ENCODE data around the gene DMGDH.
"Not testable (repeated sequence)": the region's sequence is repeated elsewhere in the genome, so short reads cannot be mapped to it uniquely, and the experiment has no call there.

Gene DMGDH

DNA sequence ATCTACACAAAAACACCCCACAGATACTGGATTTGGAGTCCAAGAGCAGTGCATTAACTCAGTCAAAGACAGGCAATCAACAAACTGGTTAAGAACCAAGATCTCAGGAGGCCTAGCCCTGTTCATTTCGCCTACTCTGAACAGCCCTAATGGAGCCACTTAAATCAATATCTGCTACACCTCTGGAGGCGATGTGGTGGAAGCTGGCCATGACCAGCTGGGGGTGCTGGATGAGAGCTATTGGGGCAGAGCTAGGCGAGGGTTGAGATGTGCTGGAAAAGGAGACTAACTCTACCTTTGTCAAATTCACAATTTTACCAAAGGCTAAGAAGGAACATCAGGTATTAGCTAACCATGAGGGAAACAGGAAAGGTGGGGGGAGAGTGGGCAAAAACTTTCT lies 61.1 kb downstream of the DMGDH start:
- DNase-seq, result no peak

DNA sequence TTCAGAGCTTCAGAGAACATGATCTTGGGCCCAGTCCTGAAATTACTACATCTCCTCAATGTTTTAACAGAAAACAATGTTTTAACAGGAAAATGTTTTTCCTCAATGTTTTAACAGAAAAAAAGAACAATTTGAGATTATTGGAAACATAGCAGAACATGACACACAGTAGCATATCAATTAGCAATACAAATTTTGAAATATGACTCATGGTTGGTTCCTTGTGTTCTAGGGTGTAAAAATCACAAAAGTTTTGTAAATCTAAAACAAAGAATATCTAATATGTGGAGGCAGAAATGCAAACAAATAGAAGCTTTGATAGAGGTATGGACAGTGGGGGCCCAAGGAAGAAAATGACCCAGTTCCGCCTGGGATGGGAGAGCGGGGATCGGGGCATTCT lies 61.6 kb downstream of the DMGDH start:
- DNase-seq, result no peak

DNA sequence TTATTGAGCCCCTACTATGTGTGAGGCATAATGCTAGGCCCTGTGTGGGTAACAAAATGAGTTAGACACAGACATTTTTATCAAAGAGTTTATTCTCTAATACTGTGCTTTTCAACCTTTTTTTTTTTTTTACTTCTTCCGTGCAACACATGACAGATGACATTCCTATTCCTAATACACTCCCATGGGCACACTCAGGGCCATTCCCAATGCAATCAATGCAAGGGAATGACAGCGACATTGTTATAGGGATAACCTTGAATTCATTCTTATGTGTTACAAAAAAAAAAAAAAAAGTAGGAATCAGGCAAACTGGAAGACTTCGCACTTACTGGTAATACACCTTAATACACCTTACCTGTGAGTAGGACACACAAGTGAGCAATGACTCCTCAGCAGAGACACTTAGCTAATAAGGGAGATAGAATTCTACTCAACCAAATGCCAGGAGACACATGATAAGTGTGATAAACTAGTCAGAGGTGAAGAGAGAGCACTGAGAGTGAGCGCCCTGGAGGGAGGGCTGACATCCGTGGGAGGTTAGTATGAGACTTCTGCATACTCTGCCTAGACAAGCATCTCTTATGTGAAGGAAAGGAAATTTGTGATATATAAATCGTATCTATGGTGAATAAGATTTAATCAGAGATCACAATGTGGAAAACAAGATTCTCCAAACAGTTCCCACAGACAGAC lies 63.4 kb downstream of the DMGDH start:
- no peak for DNase-seq

DNA sequence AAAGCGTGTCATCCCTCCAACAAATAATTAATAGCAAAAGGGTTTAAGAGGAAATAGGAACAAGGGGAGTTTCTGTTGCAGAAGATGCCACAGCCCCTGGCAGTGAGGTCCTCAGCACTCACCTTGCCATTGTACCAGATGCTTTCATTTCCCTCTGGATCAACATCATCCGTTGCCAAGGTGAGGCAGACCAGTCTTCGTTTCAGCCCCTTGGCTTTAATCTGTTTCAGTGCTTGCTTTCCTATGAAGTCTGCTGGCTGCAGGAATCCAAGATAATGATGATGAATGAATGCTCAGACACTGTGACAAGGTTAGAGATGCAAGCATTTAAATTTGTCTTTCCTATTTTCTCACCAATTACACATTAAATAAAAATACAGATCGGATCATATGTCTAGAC lies 64.3 kb downstream of the DMGDH start:
- DNase-seq, result no peak

DNA sequence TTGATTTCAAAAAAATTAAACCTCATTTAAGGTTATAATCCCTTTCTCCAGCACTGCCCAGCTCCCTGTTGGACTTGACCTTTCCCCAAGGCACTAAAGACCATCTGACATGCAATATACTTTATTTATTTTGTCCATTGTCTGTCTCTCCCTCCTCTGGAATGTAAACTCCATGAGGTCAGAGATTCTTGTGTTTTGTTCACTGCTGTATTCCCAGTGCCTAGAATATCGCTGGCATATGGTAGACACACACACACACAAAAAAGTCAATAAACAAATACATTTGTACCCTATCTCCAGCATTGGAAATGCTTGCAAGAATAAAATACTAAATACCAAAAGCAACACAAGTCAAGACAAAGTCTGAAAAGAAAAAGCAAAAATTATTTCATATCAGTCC lies 67.1 kb downstream of the DMGDH start:
- no peak for DNase-seq

DNA sequence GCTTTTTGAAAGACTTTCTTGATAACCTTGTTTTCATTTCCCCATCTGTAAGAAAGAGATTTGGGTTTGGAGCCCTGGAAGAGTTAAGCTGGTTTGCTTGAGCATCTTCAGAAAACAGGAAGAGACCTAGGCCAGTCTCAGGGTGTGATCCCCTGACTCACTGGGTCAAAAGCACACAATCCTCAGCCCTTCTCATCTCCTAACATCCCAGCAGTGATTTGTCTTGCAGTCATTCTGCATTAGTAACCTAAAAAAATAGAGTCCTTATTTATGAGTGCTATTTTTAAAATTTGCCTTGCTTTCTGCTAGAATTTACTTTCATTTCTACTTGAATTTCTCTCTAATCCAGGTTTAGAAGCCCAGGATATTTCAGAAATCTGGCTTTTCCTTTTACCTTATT lies 68.0 kb downstream of the DMGDH start:
- no peak for DNase-seq

DNA sequence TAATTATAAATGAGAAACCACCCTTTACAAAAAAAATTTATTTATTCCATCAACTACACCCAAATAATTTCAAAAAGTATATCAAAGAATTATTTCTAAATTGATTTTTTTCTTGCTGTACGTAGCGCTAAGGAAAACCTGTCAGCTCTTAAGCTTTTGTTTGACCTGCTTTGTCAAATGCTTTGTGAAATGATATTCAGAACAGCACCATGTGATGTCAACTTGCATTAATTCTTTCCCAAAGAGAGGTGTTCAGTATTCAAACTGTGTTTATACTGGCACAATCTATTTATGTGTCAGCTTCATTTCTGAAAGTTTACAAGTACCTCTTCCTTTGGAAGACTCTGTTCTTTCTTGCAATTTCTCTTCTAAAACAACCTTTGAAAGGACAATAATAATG lies 72.4 kb downstream of the DMGDH start:
- no peak for DNase-seq

DNA sequence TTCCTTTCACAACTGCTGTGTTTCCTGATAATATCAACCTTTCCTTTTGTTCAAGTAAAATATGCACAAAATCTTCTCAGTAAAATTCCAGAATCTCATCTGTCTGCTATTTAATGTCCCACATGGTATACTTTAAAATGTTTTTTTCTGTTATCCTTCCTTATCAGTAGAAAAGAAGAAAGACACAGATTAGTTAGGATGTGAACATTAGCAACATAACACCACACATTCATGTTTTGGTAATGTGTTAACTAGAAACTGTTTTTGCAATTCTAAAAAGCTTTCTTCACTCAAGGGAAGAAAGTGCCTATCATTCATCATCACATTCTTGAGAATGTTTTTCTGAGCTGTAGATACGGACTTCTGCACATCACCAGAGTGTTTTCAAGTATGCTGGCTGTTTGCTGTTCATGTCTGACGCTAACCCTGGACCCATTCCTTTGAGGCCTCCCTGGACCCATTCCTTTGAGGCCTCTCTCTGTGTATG lies 73.9 kb downstream of the DMGDH start:
- DNase-seq, result no peak

DNA sequence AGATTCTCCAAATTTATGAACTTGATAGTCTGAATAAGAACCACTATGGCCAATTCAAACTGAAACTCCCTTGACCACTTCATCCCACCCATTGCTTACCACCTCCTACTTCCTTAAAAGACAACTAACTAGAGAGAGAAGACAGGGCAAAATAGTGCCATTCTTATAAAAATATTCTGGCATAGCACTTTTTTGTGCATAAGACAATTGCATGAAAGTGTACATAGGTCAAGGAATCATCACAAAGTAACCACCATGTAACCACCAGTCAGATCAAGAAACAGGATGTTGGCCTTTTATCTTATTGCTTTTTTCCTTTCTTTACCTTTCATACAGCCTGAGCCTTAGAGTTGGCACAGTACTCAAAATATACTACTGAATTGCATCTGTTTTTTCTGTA lies 76.3 kb downstream of the DMGDH start:
- no peak for DNase-seq

DNA sequence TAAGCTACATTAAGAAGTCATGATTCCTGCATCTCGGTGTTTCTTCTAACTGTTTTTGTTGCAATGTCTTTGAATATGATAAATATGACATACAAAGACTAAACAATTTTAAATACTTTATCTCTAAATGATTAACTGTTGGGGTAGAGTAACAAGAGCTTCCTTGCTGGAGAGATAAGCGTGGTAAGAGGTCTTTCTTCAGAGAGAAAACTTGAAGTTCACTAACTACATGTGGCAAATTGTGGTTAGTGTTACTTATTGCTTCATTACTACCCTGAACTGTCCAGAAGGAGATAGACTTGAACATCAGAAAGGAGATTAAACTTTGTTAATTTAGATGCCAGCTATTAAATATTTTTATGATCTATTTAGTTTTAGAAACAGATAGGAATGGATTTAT lies 77.3 kb downstream of the DMGDH start:
- DNase-seq, result no peak

DNA sequence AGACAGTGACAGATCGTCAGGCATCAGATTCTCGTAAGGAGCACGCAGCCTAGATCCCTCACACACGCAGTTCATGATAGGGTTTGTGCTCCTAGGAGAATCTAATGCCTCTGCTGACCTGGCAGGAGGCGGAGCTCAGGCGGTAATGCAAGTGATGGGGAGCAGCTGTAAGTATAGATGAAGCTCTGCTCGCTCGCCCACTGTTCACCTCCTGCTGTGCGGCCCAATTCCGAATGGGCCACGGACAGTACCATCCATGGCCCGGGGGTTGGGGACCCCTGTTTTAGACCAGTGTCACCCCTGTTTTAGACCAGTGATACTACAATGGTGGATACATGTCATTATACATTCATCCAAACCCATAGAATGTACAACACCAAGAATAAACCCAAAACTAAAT lies 80.4 kb downstream of the DMGDH start:
- DNase-seq, result no peak

DNA sequence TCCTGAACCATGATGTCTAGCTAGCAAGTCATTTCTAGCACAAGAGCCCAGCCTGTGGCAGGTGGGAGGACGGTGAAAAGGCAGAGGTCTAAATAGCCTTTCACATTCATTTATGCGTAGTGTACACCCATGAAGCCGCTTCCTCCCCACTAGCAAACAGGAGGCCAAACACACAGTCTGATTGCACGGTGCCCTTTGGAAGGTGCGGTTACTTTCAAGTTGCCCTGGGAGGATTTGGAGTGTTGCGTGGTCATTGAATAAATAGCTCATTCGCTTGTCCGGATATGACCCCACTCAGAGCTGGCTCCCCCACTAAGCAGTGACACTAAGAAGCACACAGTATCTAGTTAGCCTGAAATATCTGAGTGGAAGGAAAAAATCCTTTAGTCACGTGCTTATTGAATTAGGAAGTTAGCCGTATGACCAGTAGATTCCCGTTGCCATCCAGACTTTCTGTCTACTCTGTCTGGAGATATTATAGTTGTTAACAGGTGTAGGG lies 83.7 kb downstream of the DMGDH start:
- DNase-seq, result peak in 1 of 2 experiments; percentile 40

DNA sequence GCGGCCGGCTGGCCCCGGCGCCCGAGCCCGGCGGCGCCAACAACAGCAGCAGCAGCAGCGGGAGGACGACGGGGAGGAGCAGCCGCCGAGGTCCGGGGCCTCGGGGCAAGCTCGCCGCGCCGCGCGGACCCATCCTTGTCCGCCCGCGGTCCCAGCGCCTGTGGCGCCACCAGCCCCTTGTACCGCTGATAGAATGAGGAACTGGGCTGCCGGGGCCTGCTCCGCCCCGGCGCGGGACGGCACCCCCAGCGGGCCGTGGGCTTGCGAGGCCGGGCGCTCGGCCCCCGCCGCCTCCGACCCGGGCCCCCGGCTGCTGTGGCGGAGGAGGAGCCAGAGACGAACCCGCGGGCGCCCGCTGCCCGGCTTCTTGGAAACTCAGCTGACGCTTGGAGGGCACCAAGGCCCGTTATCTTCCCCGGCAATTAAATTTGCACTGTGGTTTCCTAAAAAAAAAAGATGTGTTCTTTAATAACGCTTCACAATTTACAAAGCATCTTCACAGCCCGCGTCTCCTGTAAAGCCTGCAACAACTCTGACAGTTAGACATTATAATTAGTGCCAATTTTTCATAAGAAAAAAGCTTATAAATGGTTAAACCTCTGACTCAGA lies 84.3 kb downstream of the DMGDH start, which contains the start of gene ARSB:
TSS of gene ARSB (minus strand) at position 195 of the 609 bp plus-strand sequence. CDS start at position 133, 62 bp downstream.
- DNase-seq, result peak in 1 of 2 experiments; percentile 48

DNA sequence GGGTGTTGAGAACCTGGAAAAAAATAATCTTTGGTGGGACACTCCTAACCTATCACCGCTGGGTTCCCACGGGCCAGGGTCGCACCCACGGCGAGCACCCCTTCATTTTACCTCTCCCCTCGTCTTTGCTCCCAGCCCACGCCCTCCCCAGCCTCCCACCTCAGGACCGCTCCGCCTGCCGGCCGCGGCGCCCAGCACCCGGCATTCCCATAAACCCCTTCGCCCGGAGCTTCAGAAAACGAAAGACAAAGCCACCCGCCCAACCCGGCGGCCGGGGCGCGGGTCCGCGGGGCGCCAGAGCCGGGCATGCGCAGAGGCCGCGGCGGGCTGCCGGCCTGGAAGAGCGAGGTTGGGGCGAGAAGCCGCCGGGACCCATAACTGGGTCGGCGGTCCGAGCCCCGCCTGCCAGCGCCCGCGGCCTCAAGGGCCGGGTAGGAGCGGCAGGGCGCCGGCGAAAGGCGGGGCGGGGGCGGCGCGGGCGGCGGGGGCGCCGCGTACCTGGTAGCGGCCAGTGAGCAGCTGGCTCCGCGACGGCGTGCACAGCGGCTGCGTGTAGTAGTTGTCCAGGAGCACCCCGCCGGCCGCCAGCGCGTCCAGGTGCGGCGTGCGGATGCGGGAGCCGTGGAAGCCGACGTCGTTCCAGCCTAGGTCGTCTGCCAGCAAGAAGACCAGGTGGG lies 84.9 kb downstream of the DMGDH start:
- peak; percentile 88 for DNase-seq

DNA sequence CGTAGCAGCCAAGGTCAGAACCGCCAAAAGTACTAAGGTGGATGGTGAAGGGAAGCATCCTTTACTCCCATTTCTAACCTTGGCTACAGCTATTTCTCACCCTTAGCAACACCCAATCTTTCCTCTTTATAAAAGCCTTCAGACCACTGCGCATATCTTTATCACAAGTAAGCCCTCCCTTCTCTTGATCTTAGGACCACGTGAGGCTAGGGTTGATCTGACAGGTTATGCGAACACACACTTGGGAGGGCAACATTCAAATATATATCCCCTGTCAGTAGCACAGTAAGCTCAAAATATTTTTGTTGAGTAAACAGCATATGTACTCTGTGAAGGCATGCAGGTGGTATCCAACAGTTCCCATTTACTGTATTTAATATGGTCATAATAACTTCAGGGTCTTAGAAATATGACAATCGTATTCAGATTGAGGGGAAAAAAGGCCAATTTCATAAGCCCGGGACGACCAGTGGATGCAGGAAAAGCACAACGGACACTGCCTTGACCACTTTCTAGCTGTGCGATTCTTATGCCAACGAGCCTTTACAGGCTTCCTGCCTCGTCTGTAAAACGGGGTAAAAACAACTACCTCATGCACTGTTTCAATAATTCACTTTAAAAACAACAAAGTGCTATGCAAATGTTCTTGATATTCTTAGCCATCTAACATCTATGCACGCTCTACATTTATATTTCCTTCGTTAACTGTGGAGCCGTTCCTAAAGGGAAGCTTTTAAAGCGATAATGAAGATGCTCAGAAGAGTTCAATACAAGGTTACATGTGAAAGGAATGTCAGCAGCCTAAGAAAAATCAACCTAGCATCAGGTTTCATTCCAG lies 85.7 kb downstream of the DMGDH start:
- DNase-seq, result no peak

DNA sequence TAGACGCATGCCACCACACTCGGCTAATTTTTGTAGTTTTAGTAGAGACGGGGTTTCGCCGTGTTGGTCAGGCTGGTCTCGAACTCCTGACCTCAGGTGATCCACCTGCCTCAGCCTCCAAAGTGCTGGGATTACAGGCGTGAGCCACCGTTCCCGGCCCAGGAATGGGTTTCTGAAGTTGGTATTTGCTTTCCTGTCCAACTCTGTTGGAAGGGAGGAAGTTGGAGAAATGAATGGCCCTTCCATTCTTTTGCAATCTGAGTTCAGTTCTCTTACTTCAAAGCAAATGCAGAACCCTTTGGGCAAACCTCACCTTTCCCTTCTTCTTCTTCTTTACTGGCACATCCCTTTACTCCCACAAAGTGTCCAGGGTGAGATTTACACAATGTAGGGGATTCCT lies 86.3 kb downstream of the DMGDH start:
- not testable (repeated sequence) for DNase-seq

DNA sequence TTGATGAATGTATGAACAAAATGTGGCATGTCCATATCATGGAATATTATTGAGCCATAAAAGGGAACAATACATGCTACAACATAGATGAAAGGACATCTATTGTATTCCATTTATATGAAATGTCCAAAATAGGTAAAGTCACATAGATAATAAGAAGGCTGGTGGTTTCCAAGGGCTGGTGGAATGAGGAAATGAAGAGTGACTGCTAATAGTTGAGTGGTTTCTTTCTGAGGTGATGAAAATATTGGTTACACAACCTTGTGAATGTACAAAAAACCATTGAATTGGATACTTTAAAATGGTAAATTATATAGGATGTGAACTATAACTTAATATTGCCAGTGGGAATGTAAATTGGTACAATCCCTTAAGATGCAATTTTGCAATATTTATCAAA lies 89.6 kb downstream of the DMGDH start:
- DNase-seq, result no peak

DNA sequence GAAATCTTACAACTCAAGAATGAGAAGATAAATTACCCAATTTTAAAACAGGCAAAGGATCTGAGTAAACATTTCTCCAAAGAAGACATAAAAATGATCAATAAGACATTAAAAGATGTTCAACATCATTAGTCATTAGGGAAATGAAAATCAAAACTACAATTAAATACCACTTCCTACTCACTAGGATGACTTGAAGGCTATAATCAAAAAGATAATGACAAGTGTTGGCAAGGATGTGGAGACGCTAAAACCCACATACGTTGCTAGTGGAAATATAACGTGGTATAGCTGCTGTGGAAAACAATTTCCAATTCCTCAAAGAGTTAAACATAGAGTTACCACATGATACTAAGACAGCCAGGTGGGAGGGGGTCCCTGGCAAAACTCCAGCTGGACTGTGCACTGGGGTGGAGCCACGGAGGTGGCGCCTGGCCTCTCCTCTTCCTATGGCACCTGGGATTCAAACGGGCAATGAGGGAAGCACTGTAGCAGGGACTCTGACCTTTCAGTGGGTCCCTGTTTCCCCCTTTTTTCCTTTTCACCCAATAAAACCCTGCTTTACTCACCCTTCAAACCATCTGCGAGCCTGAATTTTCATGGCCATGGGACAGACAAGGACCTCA lies 90.2 kb downstream of the DMGDH start:
- DNase-seq, result no peak

DNA sequence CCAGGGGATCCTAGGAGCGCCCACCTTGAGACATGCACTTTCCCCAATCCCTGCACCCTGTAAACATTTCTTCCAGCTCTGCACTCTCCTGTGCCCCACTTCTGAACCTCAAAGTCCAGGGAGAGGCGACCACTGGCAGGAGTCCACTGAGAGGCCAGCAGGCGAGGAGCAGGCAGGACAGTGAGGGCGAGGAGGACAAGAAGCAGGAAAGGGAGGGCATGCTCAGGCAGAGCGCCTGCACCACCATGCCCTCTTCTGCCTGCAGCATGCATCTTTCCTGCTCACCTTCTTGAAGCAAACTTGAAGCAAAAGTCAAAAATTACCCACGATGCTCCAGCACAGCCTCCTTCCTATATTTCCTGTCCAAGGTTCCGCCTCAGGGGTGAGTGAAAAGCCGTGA lies 94.4 kb downstream of the DMGDH start:
- no peak for DNase-seq

DNA sequence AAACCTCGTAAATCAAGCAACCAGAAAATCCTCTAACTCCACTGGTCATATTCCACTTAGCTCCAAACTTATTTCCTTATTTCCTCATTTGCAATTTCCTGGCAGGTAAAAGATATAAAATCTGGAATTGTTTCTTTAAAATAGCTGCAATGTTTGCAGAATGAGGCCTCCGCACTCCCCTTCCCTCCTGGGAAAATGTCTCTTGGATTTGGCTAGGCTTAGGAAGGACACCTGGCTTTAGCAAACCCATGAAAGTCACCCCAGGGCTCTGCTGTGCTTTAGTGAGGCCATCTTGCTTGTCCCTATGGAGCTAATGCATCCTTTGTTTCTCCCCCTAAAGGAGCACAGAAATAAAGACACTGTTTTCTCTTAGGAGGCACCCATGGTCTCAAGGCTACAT lies 94.9 kb downstream of the DMGDH start:
- DNase-seq, result peak in 1 of 2 experiments; percentile 42

DNA sequence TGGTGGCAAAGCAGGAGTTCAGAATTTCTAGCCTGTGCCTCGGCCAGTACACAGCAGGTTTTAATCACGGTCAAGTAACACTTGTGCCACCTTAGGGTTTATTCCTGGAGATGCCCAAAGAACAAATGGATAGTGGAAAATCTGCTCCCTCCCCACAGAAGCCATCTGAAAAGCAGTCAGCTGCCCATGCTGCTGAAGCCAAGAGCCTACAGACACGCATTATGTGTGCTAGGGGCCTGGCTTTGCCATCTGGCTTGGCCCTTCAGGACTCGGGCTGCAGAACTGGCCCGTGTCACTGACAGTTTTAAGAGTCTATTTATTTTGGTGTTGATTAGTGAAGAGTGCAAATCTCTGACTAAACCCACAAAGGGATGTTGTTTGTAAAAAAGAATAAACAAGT lies 95.5 kb downstream of the DMGDH start:
- DNase-seq, result peak; percentile 86 to 90

DNA sequence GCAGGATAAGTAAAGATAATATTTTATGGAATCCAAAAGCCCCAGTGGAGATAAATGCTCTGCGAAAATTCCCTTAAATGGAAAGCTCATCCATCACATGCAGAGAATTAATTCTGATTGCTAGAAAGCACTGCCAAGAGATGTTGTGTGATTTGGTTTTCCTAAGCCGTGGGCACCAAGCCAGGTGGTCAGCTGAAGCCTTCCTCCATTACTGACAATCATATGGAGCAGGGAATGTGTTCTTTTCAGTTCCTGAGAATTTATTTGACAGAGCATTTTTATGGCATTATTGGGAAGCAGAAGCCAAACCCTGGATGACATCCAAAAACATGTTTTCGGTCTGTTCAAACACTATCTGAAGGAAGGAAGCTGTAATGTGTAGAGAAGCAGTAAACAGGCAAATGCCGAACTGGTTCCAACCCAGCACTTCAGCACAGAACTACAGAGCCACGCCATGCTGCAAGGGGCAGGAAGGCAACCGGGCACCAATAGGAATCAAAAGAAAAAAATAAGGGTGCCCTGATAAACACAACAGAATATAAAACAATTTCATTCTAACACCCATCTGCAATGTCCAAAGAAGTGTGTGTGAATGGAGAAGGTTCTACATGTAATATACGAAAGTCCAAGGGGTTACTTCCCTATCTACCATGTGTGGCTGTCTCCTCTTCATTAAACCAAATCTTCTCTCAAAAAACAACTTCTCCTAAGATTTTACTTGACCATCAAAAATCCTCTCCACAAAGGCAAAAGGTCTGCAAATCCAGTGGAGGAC lies 96.6 kb downstream of the DMGDH start:
- peak in 1 of 2 experiments; percentile 18 for DNase-seq

All from NCI-H524 (cell line).